GM18868 (cell line): Measurements from ENCODE around the gene KCNJ12.
"Not testable (repeated sequence)": the region's sequence is repeated elsewhere in the genome, so short reads cannot be mapped to it uniquely, and the experiment has no call there.

ENCODE experiments used
- ATAC-seq: cut with Tn5 transposase; IDR thresholded peaks from one replicate; pipeline ENCODE4 v1.9.1; 2021; ENCODE audit warnings: mild to moderate bottlenecking, moderate library complexity; ENCODE audit not compliant: unreplicated experiment

KCNJ12 gene

GRCh38 chr17:21404956-21405731 lies 29.0 kb downstream of the KCNJ12 start:
- ATAC-seq, result not testable (repeated sequence)

- ATAC-seq, result not testable (repeated sequence)
These were observed 29.8 kb downstream of the KCNJ12 start for GRCh38 chr17:21405904-21406400.

GRCh38 chr17:21406616-21407404 lies 30.7 kb downstream of the KCNJ12 start:
- ATAC-seq, result not testable (repeated sequence)

- ATAC-seq, result not testable (repeated sequence)
These were observed 31.6 kb downstream of the KCNJ12 start for GRCh38 chr17:21407752-21408151.

- ATAC-seq, result not testable (repeated sequence)
These were observed 32.1 kb downstream of the KCNJ12 start for GRCh38 chr17:21408224-21408623.

- not testable (repeated sequence) for ATAC-seq
These were observed 32.7 kb downstream of the KCNJ12 start for GRCh38 chr17:21408766-21409300.

GRCh38 chr17:21409388-21409787 lies 33.2 kb downstream of the KCNJ12 start:
- ATAC-seq, result not testable (repeated sequence)

GRCh38 chr17:21409971-21410370 lies 33.8 kb downstream of the KCNJ12 start:
- ATAC-seq, result not testable (repeated sequence)

GRCh38 chr17:21410371-21410770 lies 34.2 kb downstream of the KCNJ12 start:
- ATAC-seq, result not testable (repeated sequence)

- not testable (repeated sequence) for ATAC-seq
These were observed 34.9 kb downstream of the KCNJ12 start for GRCh38 chr17:21410906-21411678.

- ATAC-seq, result not testable (repeated sequence)
These were observed 35.6 kb downstream of the KCNJ12 start for GRCh38 chr17:21411679-21412205.

GRCh38 chr17:21412207-21412681 lies 36.1 kb downstream of the KCNJ12 start:
- ATAC-seq, result not testable (repeated sequence)

GRCh38 chr17:21413570-21414279 lies 37.6 kb downstream of the KCNJ12 start:
- not testable (repeated sequence) for ATAC-seq

- ATAC-seq, result not testable (repeated sequence)
These were observed 38.5 kb downstream of the KCNJ12 start for GRCh38 chr17:21414616-21415015.

GRCh38 chr17:21415166-21415990 lies 39.2 kb downstream of the KCNJ12 start:
- ATAC-seq, result not testable (repeated sequence)

GRCh38 chr17:21416471-21416981 lies 40.4 kb downstream of the KCNJ12 start:
- not testable (repeated sequence) for ATAC-seq

- not testable (repeated sequence) for ATAC-seq
These were observed 41.2 kb downstream of the KCNJ12 start for GRCh38 chr17:21417349-21417748.

GRCh38 chr17:21417921-21418320 lies 41.8 kb downstream of the KCNJ12 start:
- ATAC-seq, result no peak
